Cardiac septum (tissue), 1 donor: ENCODE results near the gene ZC3H6. TPM values are rescaled to one million over a fixed set of nuclear protein-coding genes. Genes with fewer than 3 reads are reported as not detected.

Experiments used
- total RNA-seq: library from RNA; stranded (reverse); fragmentation: NEBNext Ultra II Directional; extraction: Animal tissue kit (Norgen Biotek cat#: 25700); gene quantifications from one replicate; pipeline ENCODE4 v1.2.1, GENCODE V29; 2021
- donor health status: DM: no; HTN: no; CAD: no.

The ZC3H6 gene
- total RNA-seq, 1 donor from 2014 or later: 19.1 TPM

Other genes starting within 250 kb of the ZC3H6 start
- gene TMEM87B, start 220.3 kb upstream of the ZC3H6 start, total RNA-seq: 11.0 TPM
- gene FBLN7, start 137.2 kb upstream of the ZC3H6 start, total RNA-seq: 1.00 TPM
- 9.6 TPM for gene ZC3H8, start 20.6 kb upstream of the ZC3H6 start, total RNA-seq
- 10.6 TPM for gene RGPD8, start 158.0 kb downstream of the ZC3H6 start, total RNA-seq
- gene TTL, start 206.6 kb downstream of the ZC3H6 start, total RNA-seq: 54.1 TPM